Mesothelial cell of epicardium (in vitro differentiated cells): Measurements from ENCODE around the gene RNF138. TPM values are rescaled to one million over a fixed set of nuclear protein-coding genes. Genes with fewer than 3 reads are reported as not detected.

Source experiments
- DNase-seq, 2 experiments: peaks; one replicate each; pipeline ENCODE4 v3.0.0; 2021; ENCODE audit warnings: low spot score in 2 of 2; ENCODE audit not compliant: unreplicated experiment in 2 of 2
- H3K27ac Mint-ChIP-seq: 2 replicates; pipeline ENCODE4 v1.8.0; 2021; ENCODE audit warnings: mixed read lengths
- H3K27me3 Mint-ChIP-seq: 2 replicates; pipeline ENCODE4 v1.8.0; 2021; ENCODE audit warnings: low read depth, mixed read lengths
- H3K36me3 Mint-ChIP-seq: 2 replicates; pipeline ENCODE4 v1.8.0; 2021; ENCODE audit warnings: mixed read lengths
- H3K4me1 Mint-ChIP-seq: 2 replicates; pipeline ENCODE4 v1.8.0; 2021; ENCODE audit warnings: mixed read lengths
- H3K4me3 Mint-ChIP-seq: 2 replicates; pipeline ENCODE4 v1.8.0; 2021; ENCODE audit warnings: mild to moderate bottlenecking, moderate library complexity, mixed read lengths
- H3K9me3 Mint-ChIP-seq: 2 replicates; pipeline ENCODE4 v1.8.0; 2021; ENCODE audit warnings: mixed read lengths
- CTCF ChIP-seq: fragments of 200-600 bp; sonication (generic); IDR thresholded peaks from one replicate; pipeline ENCODE4 v1.5.0; 2021; ENCODE audit warnings: antibody characterized with exemption; ENCODE audit not compliant: unreplicated experiment
- total RNA-seq: library from RNA; stranded (reverse); gene quantifications from 3 replicates; pipeline ENCODE4 v1.2.1, GENCODE V29; 2021

RNF138 gene
- total RNA-seq, 1 donor from 2014 or later, result 31.9 TPM

DNA sequence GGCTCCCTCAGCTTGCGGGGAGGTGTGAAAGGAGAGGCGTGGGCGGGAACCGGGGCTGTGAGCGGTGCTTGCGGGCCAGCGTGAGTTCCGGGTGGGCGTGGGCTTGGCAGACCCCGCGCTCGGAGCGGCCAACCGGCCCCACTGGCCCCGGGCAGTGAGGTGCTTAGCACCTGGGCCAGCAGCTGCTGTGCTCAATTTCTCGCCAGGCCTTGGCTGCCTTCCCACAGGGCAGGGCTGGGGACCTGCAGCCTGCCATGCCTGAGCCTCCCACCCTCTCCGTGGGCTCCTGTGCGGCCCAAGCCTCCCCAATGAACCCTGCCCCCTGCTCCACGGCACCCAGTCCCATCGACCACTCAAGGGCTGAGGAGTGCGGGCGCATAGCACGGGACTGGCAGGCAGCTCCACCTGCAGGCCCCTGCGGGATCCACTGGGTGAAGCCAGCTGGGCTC is 48.2 kb downstream of the RNF138 start:
- no peaks in the 10 kb centered on the region for H3K27me3 Mint-ChIP-seq
- H3K36me3 Mint-ChIP-seq, result no peaks in the 10 kb centered on the region
- TF ChIP-seq CTCF, result no peak
- H3K4me1 Mint-ChIP-seq, result no peaks in the 10 kb centered on the region
- no peak overlapping the region for H3K27ac Mint-ChIP-seq
- no peak for DNase-seq
- no peaks in the 10 kb centered on the region for H3K9me3 Mint-ChIP-seq
- H3K4me3 Mint-ChIP-seq, result no peak overlapping the region

GRCh38 chr18:32148185-32148870 is 56.7 kb downstream of the RNF138 start:
- Mint-ChIP-seq H3K4me3 (no peak overlapping the region), H3K36me3 (peaks cover 2% of the 10 kb centered on the region), H3K4me1 (peaks cover 5% of the 10 kb centered on the region), H3K27me3 (peaks cover 3% of the 10 kb centered on the region), H3K9me3 (peaks cover 23% of the 10 kb centered on the region), H3K27ac (no peak overlapping the region)
- no peak for DNase-seq
- TF ChIP-seq CTCF, result no peak

- Mint-ChIP-seq H3K4me3 (no peak overlapping the region), H3K36me3 (peaks cover 2% of the 10 kb centered on the region), H3K27me3 (peaks cover 7% of the 10 kb centered on the region), H3K9me3 (peaks cover 23% of the 10 kb centered on the region), H3K27ac (no peak overlapping the region), H3K4me1 (no peaks in the 10 kb centered on the region)
- TF ChIP-seq CTCF, result no peak
- no peak for DNase-seq
Observed at GRCh38 chr18:32152705-32153448, 61.2 kb downstream of the RNF138 start.

- no peak for DNase-seq
Observed at GRCh38 chr18:32156855-32157254, 65.2 kb downstream of the RNF138 start.

DNA sequence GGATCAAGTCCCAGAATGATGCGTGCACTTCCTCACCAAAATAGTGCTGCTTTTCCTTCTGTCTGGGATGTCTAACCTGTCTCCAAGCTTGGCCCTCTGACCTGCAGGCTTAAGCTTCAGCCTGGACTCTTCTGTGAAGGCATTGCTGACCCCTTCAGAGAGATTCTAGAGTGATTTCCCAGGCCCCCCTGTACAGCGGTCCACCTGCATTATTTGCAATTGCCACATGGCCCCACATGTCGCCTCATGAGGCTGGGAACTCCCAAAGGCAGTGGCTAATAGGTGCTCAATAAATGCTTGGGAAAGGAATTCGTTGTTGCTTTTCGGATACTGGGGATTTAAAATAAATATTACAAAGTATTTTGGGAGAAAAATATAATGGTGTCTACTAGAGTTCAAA is 65.9 kb downstream of the RNF138 start:
- no peak overlapping the region for H3K4me3 Mint-ChIP-seq
- H3K4me1 Mint-ChIP-seq, result no peaks in the 10 kb centered on the region
- H3K27ac Mint-ChIP-seq, result no peak overlapping the region
- H3K9me3 Mint-ChIP-seq, result no peaks in the 10 kb centered on the region
- H3K36me3 Mint-ChIP-seq, result no peaks in the 10 kb centered on the region
- H3K27me3 Mint-ChIP-seq, result peaks cover 10% of the 10 kb centered on the region
- no peak for TF ChIP-seq CTCF
- no peak for DNase-seq

More at GRCh38 chr18:32156855-32157254, 65.2 kb downstream of the RNF138 start:
- TF ChIP-seq CTCF, result no peak
- Mint-ChIP-seq H3K9me3 (no peaks in the 10 kb centered on the region), H3K27me3 (peaks cover 10% of the 10 kb centered on the region), H3K27ac (no peak overlapping the region), H3K4me1 (no peaks in the 10 kb centered on the region), H3K4me3 (no peak overlapping the region), H3K36me3 (no peaks in the 10 kb centered on the region)
